RWPE1 (cell line): ENCODE measurements around the gene CCDC88B.
A peak's percentile ranks its signal among the peaks of the same experiment; 100 is the strongest.

Experiments used
- CTCF ChIA-PET: fragments of 350-600 bp; sonication (Branson Sonifier 250); formaldehyde crosslinking; extraction: SDS; loops from one replicate; lab custom pipeline; 2021; lab: Yijun Ruan, JAX
- POLR2A ChIA-PET: fragments of 400-600 bp; formaldehyde crosslinking; extraction: SDS; loops from one replicate; lab custom pipeline; 2020; ENCODE audit warnings: antibody characterized with exemption; ENCODE audit not compliant: low non-redundant PET; lab: Yijun Ruan, JAX
- DNase-seq: peaks from one replicate; pipeline ENCODE4 v3.0.0; 2012; ENCODE audit warnings: low spot score
- H3K27ac ChIP-seq: fragments of 450-650 bp; 2 replicates; pipeline ENCODE4 v1.5.1; 2017
- TF ChIP-seq, protein P1 (sequence below): fragments of 450-650 bp; conservative IDR thresholded peaks from 2 replicates; pipeline ENCODE4 v1.5.1; 2017; ENCODE audit warnings: low read depth, mild to moderate bottlenecking

CCDC88B gene

GRCh38 chr11:64299847-64300648 lies 40.0 kb upstream of the CCDC88B start, which contains the start of gene CATSPERZ:
TSS of gene CATSPERZ (plus strand) at chr11:64300358. CDS start at chr11:64300411, 53 bp downstream.
- DNase-seq = no peak
- ChIA-PET POLR2A (interaction anchor here (1.0 kb wide), 1 partner anchor 94 kb away, joined by 3 read pairs; the partner anchor contains the start of gene FERMT3), CTCF (interaction anchor here (0.5 to 3.0 kb wide), 21 partner anchors 11 to 197 kb away, joined by 3 to 30 read pairs (median 5); partner anchors contain the start of genes BAD, FERMT3, NUDT22 and PLCB3)
- peak within 1 kb of the TSS; percentile 100 for H3K27ac ChIP-seq
- TF ChIP-seq, protein P1, sequence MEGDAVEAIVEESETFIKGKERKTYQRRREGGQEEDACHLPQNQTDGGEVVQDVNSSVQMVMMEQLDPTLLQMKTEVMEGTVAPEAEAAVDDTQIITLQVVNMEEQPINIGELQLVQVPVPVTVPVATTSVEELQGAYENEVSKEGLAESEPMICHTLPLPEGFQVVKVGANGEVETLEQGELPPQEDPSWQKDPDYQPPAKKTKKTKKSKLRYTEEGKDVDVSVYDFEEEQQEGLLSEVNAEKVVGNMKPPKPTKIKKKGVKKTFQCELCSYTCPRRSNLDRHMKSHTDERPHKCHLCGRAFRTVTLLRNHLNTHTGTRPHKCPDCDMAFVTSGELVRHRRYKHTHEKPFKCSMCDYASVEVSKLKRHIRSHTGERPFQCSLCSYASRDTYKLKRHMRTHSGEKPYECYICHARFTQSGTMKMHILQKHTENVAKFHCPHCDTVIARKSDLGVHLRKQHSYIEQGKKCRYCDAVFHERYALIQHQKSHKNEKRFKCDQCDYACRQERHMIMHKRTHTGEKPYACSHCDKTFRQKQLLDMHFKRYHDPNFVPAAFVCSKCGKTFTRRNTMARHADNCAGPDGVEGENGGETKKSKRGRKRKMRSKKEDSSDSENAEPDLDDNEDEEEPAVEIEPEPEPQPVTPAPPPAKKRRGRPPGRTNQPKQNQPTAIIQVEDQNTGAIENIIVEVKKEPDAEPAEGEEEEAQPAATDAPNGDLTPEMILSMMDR = no peak

DNA sequence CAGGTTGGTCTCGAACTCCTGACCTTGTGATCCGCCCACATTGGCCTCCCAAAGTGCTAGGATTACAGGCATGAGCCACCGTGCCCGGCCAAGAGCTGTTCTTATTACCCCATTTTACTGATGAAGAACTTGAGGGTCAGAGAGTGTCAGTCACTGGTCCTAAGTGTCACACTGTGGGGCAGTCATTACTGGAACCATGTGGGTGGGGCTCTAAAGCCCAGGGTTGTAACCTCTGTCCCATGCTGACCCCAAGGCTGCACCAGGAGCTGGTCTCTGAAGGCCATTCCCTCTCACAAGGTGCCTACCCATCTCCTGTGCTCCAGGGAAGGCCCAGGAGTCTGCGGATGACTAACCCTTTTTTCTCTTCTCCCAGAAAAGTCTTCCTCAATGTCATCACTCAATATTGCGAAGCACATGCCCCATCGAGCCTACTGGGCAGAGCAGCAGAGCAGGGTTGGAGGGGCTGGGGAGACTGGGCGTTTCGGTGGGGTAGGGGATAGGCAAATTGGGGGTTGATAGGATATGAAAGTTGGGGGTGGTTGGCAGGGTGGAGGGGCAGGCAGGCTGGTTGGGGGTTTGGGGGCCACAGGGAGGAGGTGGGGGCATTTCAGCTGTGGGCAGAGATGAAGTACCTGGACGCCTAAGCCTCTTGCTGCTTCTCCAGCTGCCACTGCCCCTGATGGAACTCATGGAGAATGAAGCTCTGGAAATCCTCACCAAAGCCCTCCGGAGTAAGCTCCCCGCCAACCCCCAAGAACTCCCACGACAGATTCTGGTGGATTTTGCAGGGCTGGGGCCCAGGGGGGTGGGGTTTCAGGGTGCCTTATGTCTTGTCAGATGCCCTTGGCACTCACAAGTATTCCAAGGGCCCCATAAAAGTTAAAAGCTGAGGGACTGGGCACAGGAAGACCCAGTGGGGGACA lies 36.6 kb upstream of the CCDC88B start:
- ChIA-PET CTCF (interaction anchor here (0.5 to 3.0 kb wide), 8 partner anchors 8 to 247 kb away, joined by 3 to 30 read pairs (median 4); partner anchors contain the start of genes PLCB3 and STIP1), POLR2A (interaction anchor here (0.6 kb wide), 1 partner anchor 58 kb away, joined by 6 read pairs; no protein-coding TSS in a partner anchor)
- DNase-seq = no peak
- TF ChIP-seq, protein P1 = no peak
- peak overlapping the region; percentile 100 for H3K27ac ChIP-seq

- ChIA-PET POLR2A (no interaction called here), CTCF (interaction anchor here (0.5 to 1.3 kb wide), 6 partner anchors 9 to 246 kb away, joined by 3 to 5 read pairs (median 4); partner anchors contain the start of genes PLCB3 and STIP1)
- TF ChIP-seq, protein P1 = no peak
These were observed 36.0 kb upstream of the CCDC88B start for GRCh38 chr11:64304032-64304315.

GRCh38 chr11:64304316-64305072 lies 35.5 kb upstream of the CCDC88B start:
- peak; percentile 66 for DNase-seq
- TF ChIP-seq, protein P1 = peak; percentile 85
- CTCF ChIA-PET = interaction anchor here (0.6 to 1.3 kb wide), 9 partner anchors 9 to 118 kb away, joined by 3 to 5 read pairs (median 4); partner anchors contain the start of genes PLCB3 and STIP1
- peak overlapping the region; percentile 100 for H3K27ac ChIP-seq
- POLR2A ChIA-PET = interaction anchor here (0.5 to 2.0 kb wide), 3 partner anchors 13 to 85 kb away, joined by 3 to 9 read pairs (median 3); partner anchors contain the start of genes PRDX5 and TRMT112

More at GRCh38 chr11:64304032-64304315, 36.0 kb upstream of the CCDC88B start:
- no peak for DNase-seq
- H3K27ac ChIP-seq = peak overlapping the region; percentile 100

DNA sequence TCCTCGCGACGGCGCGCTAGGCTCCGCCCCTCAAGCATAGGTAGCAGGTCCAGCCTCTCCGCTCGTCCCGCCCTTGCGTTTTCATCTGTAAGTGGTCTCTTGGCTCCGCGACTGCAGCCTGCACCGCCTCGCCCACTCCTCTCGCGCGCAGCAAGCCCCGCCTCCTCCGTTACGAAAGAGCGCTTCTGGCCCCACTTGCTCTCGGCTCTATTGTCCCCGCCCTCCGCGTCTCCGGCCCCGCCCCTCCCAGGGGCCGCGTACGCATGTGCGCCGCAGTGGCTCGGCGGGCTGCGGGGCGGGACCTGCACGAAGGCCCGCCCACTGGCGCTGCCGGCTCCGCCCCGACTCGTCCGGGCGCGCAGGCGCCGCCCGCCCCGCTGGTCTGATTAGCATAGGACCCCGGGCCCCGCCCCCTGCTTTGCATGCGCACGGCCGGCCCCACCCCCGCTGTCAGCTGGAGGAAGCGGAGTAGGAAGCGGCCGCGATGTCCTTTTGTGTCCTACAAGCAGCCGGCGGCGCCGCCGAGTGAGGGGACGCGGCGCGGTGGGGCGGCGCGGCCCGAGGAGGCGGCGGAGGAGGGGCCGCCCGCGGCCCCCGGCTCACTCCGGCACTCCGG lies 34.8 kb upstream of the CCDC88B start, which contains the start of gene ESRRA:
ESRRA (plus strand) TSS at position 450 of the 616 bp plus-strand sequence. CDS start 1,656 bp downstream, outside the sequence.
- TF ChIP-seq, protein P1 = no peak
- DNase-seq = peak; percentile 98
- POLR2A ChIA-PET = interaction anchor here (0.5 to 2.0 kb wide), 2 partner anchors 13 to 84 kb away, joined by 3 to 9 read pairs; partner anchors contain the start of genes PRDX5 and TRMT112
- CTCF ChIA-PET = interaction anchor here (0.6 to 1.3 kb wide), 5 partner anchors 16 to 101 kb away, joined by 3 to 5 read pairs (median 4); no protein-coding TSS in a partner anchor
- H3K27ac ChIP-seq = peak within 1 kb of the TSS; percentile 100
